Astrocyte (in vitro differentiated cells and primary cell): ENCODE results near the gene TGFB1I1.

Source experiments
- EZH2 ChIP-seq: IDR thresholded peaks from 2 replicates; pipeline ENCODE4 v1.6.1; 2012; ENCODE audit warnings: mild to moderate bottlenecking, low read length, inconsistent platforms; ENCODE audit not compliant: insufficient read depth
- TF ChIP-seq, protein P1 (sequence below): IDR thresholded peaks from 2 replicates; pipeline ENCODE4 v1.5.1; 2011; ENCODE audit warnings: low read depth, mild to moderate bottlenecking, inconsistent platforms, low read length, moderate library complexity; ENCODE audit not compliant: insufficient read depth

DNA sequence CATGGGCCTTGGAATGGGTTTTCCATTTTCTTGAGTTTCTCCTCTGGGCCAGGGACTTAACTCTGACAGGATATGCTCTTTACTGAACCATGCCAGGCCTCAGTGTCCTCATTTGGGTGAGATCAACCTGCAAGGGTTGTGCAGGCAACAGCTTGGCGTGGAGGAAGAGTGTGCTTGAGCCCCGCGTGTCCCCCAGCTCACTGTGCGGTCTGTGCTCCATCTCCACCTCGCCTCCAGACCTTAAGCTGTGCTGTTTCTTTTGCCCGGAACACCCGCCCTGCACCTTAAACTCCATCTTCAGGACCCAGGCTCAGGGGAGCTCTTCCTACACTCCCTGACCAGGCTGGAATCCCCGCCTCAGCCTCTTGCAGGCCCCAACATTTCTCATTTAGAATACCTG, 26.5 kb downstream of the TGFB1I1 start:
- TF ChIP-seq, protein P1, sequence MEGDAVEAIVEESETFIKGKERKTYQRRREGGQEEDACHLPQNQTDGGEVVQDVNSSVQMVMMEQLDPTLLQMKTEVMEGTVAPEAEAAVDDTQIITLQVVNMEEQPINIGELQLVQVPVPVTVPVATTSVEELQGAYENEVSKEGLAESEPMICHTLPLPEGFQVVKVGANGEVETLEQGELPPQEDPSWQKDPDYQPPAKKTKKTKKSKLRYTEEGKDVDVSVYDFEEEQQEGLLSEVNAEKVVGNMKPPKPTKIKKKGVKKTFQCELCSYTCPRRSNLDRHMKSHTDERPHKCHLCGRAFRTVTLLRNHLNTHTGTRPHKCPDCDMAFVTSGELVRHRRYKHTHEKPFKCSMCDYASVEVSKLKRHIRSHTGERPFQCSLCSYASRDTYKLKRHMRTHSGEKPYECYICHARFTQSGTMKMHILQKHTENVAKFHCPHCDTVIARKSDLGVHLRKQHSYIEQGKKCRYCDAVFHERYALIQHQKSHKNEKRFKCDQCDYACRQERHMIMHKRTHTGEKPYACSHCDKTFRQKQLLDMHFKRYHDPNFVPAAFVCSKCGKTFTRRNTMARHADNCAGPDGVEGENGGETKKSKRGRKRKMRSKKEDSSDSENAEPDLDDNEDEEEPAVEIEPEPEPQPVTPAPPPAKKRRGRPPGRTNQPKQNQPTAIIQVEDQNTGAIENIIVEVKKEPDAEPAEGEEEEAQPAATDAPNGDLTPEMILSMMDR = no peak
- no peak for TF ChIP-seq EZH2
